Measurements from ENCODE around the gene WTIP.
"Not testable (repeated sequence)": the region's sequence is repeated elsewhere in the genome, so short reads cannot be mapped to it uniquely, and the experiment has no call there.

DNA sequence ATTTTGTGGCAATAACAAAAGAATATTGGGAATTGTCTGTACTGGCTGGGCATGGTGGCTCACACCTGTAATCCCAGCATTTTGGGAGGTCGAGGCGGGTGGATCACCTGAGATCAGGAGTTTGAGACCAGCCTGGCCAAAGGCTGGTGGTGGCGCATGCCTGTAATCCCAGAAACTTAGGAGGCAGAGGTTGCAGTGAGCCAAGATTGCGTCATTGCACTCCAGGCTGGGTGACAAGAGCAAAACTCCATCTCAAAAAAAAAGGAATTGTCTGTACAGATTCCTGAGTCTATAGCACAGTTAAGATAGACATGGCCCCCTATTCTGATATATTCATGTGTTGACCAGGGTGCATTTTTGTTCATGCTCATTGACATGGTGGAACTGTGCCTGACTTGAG lies 16.8 kb upstream of the WTIP start:
- TF ChIP-seq POLR2A (IDR thresholded peaks at IDR 0.05; ENCODE audit: low read length); GATA1 (IDR thresholded peaks at IDR 0.05; ENCODE audit: low read depth, low read length): not testable (repeated sequence)

Data from erythroblast (primary cell).